GM10266 (cell line): ENCODE results near the gene HINT3.
"Not testable (repeated sequence)": the region's sequence is repeated elsewhere in the genome, so short reads cannot be mapped to it uniquely, and the experiment has no call there.

ENCODE experiments used
- DNase-seq: peaks from one replicate; pipeline ENCODE4 v3.0.0; 2012; ENCODE audit errors: extremely low spot score
- TF ChIP-seq, protein P1 (sequence below): IDR thresholded peaks from 2 replicates; pipeline ENCODE4 v1.5.1; 2012; ENCODE audit warnings: mild to moderate bottlenecking, low read depth; ENCODE audit not compliant: control insufficient read depth, insufficient read depth; ENCODE audit errors: missing control alignments

The HINT3 gene

DNA sequence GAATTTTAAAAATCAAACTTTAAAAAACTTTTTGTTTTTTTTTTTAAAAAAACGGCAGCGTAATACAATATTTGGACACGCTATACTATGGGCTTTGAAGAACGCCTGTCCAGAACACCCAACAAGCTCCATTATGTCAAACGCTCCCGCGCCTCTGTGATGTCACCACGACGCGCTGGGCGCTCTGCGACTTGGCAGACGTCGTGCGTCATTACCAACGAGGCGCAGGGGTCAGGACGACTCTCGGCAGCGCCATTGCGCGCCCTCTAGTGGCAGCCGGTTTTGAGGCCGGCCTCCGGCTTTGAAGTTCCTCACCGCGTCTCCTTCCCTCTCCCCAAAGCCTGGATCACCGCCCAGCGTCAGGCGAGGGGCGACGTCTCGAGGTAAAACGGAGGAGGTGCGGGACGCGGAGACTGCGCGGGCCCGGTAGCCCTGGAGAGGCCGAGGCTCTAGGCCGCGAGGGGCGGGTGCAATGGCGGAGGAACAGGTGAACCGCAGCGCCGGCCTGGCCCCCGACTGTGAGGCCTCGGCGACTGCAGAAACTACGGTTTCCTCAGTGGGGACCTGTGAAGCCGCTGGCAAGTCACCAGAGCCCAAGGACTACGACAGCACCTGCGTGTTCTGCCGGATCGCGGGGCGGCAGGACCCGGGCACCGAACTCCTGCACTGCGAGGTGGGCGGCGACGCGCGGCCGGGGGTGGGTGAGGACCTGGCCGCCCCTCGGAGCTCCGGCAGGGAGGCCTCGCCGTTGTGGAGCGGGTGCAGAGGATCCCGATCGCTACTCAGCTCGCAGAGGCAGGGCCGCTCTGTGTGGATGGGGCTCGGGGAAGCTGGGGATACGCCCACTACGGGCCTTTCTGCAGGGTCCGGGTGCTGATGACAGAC, at the start of gene HINT3:
TSS of gene HINT3 (plus strand) at position 265 of the 885 bp plus-strand sequence. CDS start at position 473, 208 bp downstream.
- TF ChIP-seq, protein P1, sequence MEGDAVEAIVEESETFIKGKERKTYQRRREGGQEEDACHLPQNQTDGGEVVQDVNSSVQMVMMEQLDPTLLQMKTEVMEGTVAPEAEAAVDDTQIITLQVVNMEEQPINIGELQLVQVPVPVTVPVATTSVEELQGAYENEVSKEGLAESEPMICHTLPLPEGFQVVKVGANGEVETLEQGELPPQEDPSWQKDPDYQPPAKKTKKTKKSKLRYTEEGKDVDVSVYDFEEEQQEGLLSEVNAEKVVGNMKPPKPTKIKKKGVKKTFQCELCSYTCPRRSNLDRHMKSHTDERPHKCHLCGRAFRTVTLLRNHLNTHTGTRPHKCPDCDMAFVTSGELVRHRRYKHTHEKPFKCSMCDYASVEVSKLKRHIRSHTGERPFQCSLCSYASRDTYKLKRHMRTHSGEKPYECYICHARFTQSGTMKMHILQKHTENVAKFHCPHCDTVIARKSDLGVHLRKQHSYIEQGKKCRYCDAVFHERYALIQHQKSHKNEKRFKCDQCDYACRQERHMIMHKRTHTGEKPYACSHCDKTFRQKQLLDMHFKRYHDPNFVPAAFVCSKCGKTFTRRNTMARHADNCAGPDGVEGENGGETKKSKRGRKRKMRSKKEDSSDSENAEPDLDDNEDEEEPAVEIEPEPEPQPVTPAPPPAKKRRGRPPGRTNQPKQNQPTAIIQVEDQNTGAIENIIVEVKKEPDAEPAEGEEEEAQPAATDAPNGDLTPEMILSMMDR: peak; percentile 93
- DNase-seq: peak; percentile 91

DNA sequence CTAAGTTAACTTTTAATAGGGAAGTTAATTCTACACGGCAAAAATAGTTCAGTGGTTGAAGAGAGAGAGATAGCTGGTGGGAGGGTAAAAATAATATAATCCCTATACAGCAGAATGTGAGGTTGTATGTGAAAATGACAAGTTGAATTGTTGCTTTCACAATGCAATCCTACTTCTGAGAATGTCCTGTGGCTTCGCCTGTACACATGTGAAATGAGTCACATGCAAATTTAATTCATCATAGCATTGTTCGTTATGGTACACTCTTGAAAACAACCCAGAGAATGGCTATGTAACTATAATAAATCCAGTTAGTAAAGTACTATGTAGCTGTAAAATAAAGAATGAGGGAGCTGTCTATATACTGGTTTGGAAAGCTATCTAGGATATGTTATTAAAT, 46.0 kb upstream of the HINT3 start:
- TF ChIP-seq, protein P1: no peak
- peak; percentile 50 for DNase-seq

DNA sequence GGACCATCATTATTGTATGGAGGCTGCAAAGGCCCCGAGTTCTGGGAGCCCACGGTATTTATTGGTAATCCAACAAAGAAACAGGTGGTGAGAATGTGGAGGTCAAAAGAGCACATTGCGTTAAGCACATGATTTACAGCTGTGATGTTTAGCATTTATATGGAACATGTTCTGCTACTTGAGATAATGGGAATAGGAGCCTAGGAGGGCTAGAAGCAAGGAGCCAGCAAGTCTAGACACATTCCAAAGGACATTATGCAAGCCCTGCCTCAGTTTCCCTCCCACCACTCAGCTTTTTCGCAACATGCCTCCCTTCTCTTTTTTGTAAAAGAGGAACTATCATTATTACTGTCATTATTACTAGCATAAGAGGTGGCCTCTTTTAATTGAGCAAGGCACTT, 45.5 kb upstream of the HINT3 start:
- not testable (repeated sequence) for DNase-seq

DNA sequence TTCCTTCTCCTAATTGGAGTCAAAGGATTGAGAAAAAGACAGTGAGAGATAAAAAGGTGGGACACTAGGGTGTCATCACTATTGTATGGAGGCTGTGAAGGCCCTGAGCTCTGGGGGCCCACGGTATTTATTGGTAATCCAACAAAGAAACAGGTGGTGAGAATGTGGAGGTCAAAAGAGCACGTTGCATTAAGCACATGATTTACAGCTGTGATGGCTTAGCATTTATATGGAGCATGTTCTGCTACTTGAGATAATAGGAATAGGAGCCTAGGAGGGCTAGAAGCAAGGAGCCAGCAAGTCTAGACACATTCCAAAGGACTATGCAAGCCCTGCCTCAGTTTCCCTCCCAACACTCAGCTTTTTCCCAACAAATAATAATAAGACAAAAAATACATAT, 44.1 kb upstream of the HINT3 start:
- not testable (repeated sequence) for DNase-seq

DNA sequence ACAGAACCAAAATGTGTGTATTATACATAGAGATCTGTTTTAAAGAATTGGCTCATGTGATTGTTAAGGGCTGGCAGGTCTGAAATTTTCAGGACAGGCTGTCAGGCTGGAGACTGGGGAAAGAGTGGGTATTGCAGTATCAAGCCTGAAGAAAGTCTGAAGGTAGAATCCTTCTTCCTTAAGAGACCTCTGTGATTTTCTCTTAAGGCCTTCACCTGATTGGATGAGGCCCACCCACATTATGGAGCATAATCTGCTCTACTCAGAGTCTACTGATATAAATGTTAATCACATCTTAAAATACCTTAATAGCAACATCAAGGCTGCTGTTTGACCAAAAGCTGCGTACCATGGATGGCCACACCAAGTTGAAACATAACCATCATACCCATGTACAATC, 43.4 kb upstream of the HINT3 start:
- TF ChIP-seq, protein P1: no peak
- no peak for DNase-seq

DNA sequence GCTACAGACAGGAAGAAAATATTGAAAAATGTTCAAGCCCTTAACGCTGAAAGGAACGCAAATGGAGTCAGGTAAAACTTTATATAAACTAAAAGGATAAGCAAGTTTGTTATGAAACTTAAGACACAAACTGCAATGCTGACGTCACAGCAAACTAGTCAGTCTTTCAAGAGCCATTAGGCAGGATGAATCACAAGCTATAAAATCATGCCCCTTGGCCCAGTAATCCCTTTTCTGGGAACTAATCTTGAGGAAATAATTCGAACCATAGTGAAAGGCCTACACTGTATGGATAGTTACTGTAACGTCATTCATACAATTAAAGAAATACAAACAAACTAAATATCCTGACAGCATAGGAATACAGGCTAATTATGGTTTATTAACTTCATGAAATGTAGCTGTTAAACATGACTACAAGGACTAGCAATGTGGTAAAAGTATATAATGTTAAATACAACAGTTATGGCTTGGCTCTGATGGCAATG, 42.7 kb upstream of the HINT3 start:
- no peak for DNase-seq
- TF ChIP-seq, protein P1: no peak

DNA sequence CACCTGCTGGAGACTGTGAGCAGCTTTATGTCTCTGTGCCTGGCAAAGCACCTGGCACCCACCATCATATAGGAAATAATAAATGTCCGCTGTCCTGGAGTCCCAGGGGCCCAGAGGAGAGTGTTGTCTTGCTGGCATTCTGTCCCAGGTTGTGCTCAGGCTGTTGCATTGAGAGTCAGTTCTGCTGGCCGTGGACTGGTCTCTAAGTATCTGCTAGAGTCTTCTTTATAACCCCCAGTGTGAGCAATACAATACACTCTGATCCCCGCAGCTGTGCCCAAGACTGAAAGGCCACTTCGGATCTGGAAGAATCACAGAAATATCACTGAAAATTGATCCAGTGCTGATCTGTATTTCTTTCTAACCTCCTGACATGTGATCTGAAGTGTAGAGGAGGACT, 38.3 kb upstream of the HINT3 start:
- DNase-seq: no peak
- TF ChIP-seq, protein P1: no peak

DNA sequence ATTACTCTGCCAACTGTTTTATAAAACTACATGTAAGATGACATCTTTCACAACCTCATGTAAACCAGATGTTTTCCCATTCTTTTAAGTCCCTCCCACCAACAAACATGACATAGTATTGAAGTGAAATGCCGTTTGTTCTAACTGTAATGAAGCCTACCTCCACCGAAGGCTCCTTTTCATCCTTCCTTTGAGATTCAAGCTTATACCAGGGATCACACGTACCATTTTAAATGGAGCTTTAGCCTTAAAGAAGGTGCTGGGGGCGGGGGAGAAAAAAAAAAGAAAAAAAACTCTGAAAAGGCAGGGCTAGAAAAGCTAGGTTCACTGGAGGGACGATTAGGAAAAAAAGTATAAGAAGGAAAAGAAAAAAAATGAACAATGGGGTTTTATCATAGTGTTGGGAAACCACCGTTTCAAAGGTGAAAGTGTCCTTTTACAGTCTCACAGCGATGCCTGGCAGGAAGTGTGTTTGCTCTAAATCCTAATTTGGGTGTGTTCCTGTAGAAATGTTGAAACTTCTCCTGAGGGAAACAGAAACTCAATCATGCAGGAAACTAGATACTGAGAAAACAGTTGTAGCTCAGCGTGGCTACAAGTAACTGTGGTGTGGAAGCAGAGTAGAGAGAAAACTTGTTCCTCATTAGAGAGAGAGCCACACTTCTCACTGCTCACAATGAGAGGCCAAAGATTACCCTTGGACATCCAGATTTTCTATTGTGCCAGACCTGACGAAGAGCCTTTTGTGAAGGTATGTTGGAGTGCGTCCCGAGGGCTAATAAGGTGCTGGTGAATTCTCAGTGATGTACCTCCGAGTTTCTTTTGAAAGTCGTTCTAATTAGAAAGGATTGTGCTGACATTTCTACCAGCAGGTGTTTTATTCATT, 37.6 kb upstream of the HINT3 start:
- TF ChIP-seq, protein P1: no peak
- DNase-seq: peak; percentile 69
